Frontal cortex (tissue), 4 donors: ENCODE results near the gene SIK2. TPM values are rescaled to one million over a fixed set of nuclear protein-coding genes. Genes with fewer than 3 reads are reported as not detected.
"Not testable (repeated sequence)": the region's sequence is repeated elsewhere in the genome, so short reads cannot be mapped to it uniquely, and the experiment has no call there.

ENCODE experiments used
- DNase-seq, 2 donors: peaks; one replicate each; pipeline ENCODE4 v3.0.0; 2012; ENCODE audit warnings: low spot score in 2 of 2
- FAIRE-seq: peaks from 2 replicates; lab custom pipeline; 2012; peaks lifted over from hg19 to GRCh38; lab: Jason Lieb, UNC
- total RNA-seq: library from RNA; depleted of rRNA; stranded (reverse); fragments of >200 nt; gene quantifications from one replicate; pipeline ENCODE4 v1.2.3, GENCODE V29; 2014
- donor health status: control.
- donor health status: control.
- donor health status: control.

The SIK2 gene
- total RNA-seq, 1 donor from 2014 or later: 13.9 TPM

- not testable (repeated sequence) for FAIRE-seq, DNase-seq
These were observed 169.0 kb downstream of the SIK2 start for GRCh38 chr11:111771205-111771604.

GRCh38 chr11:111772535-111772934 lies 170.3 kb downstream of the SIK2 start:
- FAIRE-seq: no peak

GRCh38 chr11:111774955-111775710 lies 172.9 kb downstream of the SIK2 start:
- FAIRE-seq (no peak), DNase-seq (no peak)

More at GRCh38 chr11:111772535-111772934, 170.3 kb downstream of the SIK2 start:
- DNase-seq: no peak

GRCh38 chr11:111776398-111777093 lies 174.3 kb downstream of the SIK2 start:
- FAIRE-seq: no peak
- DNase-seq: no peak

GRCh38 chr11:111777094-111778046 lies 175.1 kb downstream of the SIK2 start:
- FAIRE-seq (peak; percentile 88), DNase-seq (peak; percentile 49 to 60)

GRCh38 chr11:111778047-111778558 lies 175.9 kb downstream of the SIK2 start:
- FAIRE-seq (no peak), DNase-seq (no peak)

GRCh38 chr11:111779118-111779517 lies 176.9 kb downstream of the SIK2 start:
- DNase-seq: no peak
- FAIRE-seq: no peak

Other genes starting within 250 kb of the SIK2 start
- not detected for gene POU2AF1, start 223.2 kb upstream of the SIK2 start, total RNA-seq
- gene BTG4, start 90.1 kb upstream of the SIK2 start, total RNA-seq: not detected
- not detected for gene HOATZ, start 87.7 kb upstream of the SIK2 start, total RNA-seq
- gene LAYN, start 61.7 kb upstream of the SIK2 start, total RNA-seq: 4.1 TPM
- 22.0 TPM for gene PPP2R1B, start 163.9 kb downstream of the SIK2 start, total RNA-seq